AG04449 (cell line): ENCODE results near the gene HSD17B4.

Experiments
- CTCF ChIA-PET: fragments of 350-600 bp; formaldehyde crosslinking; extraction: SDS; loops from one replicate; lab custom pipeline; 2021; ENCODE audit warnings: antibody characterized with exemption; lab: Yijun Ruan, JAX
- POLR2A ChIA-PET: fragments of 400-600, 350-600 bp; formaldehyde crosslinking; extraction: SDS; loops from one replicate; lab custom pipeline; 2020; ENCODE audit warnings: antibody characterized with exemption, inconsistent platforms; lab: Yijun Ruan, JAX
- DNase-seq: peaks from one replicate; pipeline ENCODE4 v3.0.0-alpha.2; 2010; ENCODE audit warnings: low read depth, low spot score
- H3K4me3 ChIP-seq: 2 replicates; pipeline ENCODE4 v1.5.1; 2011; ENCODE audit warnings: low read depth, mild to moderate bottlenecking, control low read depth, low read length
- CTCF ChIP-seq: IDR thresholded peaks from one replicate; pipeline ENCODE4 v1.5.1; 2011; ENCODE audit warnings: mild to moderate bottlenecking, moderate library complexity, low read length, control low read depth, inconsistent platforms; ENCODE audit not compliant: insufficient read depth; ENCODE audit errors: missing control alignments

Gene HSD17B4

GRCh38 chr5:119541716-119542115, 89.4 kb downstream of the HSD17B4 start:
- H3K4me3 ChIP-seq: no peak overlapping the region
- DNase-seq: no peak
- CTCF ChIA-PET: no interaction called here
- POLR2A ChIA-PET: no interaction called here
- TF ChIP-seq CTCF: no peak

GRCh38 chr5:119551819-119552218, 99.5 kb downstream of the HSD17B4 start:
- H3K4me3 ChIP-seq: no peak overlapping the region
- POLR2A ChIA-PET: no interaction called here
- no peak for DNase-seq
- no peak for TF ChIP-seq CTCF
- CTCF ChIA-PET: no interaction called here

- no peak for TF ChIP-seq CTCF
- no peak overlapping the region for H3K4me3 ChIP-seq
- DNase-seq: no peak
- POLR2A ChIA-PET: no interaction called here
- CTCF ChIA-PET: no interaction called here
Measured at GRCh38 chr5:119554597-119554996, 102.3 kb downstream of the HSD17B4 start.

- no peak overlapping the region for H3K4me3 ChIP-seq
- DNase-seq: no peak
- TF ChIP-seq CTCF: no peak
- ChIA-PET CTCF (no interaction called here), POLR2A (no interaction called here)
Measured at GRCh38 chr5:119570910-119571309, 118.6 kb downstream of the HSD17B4 start.

GRCh38 chr5:119578937-119579336, 126.6 kb downstream of the HSD17B4 start:
- no peak for DNase-seq
- POLR2A ChIA-PET: no interaction called here
- TF ChIP-seq CTCF: no peak
- CTCF ChIA-PET: interaction anchor here (1.2 kb wide), 1 partner anchor 13 kb away, joined by 4 read pairs; no protein-coding TSS in a partner anchor
- no peak overlapping the region for H3K4me3 ChIP-seq

GRCh38 chr5:119582987-119583386, 130.7 kb downstream of the HSD17B4 start:
- DNase-seq: no peak
- ChIA-PET CTCF (no interaction called here), POLR2A (no interaction called here)
- no peak for TF ChIP-seq CTCF
- H3K4me3 ChIP-seq: no peak overlapping the region
